Bronchial smooth muscle cell (primary cell): Measurements from ENCODE around the gene ITPR3. TPM values are rescaled to one million over a fixed set of nuclear protein-coding genes. Genes with fewer than 3 reads are reported as not detected.

Experiments used
- total RNA-seq: library from RNA; depleted of rRNA; stranded (reverse); fragments of >200 nt; gene quantifications from 2 replicates; pipeline ENCODE4 v1.2.1, GENCODE V29; 2014

Gene ITPR3
- total RNA-seq: 26.3 and 27.8 TPM in 2 replicates

DNA sequence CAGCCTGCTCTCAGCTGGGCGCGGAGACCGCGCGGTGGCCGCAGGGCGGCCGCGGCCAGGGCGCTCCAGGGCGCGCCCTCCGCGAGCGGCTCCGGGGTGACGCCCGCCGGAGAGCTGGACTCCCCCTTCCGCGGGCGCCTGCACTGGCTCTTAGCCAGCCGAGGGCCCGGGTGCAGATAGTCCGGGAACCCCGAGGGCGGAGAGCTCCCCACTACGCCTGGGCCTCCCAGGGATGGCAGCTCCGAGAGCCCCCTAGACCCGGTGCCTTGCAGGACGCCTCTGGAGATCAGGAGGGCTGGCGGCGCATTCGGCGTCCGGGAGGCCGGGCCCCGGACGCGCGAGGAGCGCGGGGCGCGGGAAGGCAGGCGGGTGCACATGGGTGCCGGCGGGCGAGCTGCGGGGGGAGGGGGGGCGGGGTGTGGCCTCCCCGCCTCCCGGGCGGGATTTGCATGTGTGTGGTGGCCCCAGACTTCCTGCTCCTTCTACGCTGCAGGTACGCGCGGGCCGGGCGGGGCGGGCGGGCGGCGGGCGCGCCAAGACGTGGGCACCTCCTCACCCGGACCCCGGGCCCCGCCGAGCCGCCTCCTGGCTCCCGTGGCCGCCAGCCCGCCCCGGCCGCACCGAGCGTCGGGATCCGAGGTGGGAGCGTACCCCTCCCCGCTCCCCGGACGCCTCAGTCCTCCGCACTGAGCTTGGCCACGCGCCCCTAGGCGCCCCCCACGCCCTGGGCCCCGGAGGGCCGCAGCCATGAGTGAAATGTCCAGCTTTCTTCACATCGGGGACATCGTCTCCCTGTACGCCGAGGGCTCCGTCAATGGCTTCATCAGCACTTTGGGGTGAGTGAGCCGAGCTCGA is at the start of gene ITPR3:
ITPR3 (plus strand) TSS at position 467 of the 855 bp plus-strand sequence; CDS start at position 748, 281 bp downstream.

DNA sequence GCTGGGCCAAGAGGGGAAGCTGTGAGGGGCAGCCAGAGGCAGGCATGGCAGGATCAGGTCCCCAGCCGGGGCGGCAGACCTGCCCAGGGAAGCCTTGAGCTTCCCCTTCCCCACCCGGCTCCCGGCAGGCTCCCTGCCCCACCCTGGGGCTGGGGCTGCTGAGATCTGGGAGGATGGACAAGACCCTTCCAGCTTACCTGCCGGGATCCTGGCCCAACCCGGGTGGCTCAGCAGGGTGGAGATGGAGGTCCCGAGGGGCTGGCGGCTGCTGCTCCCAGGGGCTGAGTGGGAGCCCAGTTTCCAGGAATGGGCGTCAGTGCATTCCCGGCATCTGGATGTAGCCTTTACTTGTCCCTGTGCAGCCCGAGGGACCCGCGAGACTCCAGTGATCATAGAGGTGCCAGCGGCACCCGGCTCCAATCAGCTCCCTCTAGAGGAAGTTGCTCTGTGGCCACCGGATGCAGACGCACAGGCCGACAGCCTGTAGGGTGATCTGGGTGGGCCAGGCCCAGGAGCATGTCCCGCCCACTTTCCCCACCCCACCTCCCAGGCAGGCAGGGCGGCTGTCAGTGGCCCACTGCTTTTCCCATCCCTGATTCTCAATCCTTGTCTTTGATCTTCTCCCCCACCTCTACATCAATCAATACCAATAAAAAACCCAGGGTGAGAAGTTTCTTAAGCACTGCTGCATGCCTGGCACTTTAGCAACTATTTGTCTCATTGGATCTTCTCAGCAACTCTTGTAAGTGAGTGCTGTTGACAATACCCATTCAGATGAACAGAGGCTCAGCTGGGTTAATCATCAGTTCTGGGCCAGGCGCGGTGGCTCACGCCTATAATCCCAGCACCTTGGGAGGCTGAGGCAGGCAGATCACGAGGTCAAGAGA is 41.1 kb upstream of the ITPR3 start, which contains the start of gene BAK1:
BAK1 (minus strand) TSS at position 449 of the 887 bp plus-strand sequence. CDS start 2,672 bp downstream, outside the sequence.

DNA sequence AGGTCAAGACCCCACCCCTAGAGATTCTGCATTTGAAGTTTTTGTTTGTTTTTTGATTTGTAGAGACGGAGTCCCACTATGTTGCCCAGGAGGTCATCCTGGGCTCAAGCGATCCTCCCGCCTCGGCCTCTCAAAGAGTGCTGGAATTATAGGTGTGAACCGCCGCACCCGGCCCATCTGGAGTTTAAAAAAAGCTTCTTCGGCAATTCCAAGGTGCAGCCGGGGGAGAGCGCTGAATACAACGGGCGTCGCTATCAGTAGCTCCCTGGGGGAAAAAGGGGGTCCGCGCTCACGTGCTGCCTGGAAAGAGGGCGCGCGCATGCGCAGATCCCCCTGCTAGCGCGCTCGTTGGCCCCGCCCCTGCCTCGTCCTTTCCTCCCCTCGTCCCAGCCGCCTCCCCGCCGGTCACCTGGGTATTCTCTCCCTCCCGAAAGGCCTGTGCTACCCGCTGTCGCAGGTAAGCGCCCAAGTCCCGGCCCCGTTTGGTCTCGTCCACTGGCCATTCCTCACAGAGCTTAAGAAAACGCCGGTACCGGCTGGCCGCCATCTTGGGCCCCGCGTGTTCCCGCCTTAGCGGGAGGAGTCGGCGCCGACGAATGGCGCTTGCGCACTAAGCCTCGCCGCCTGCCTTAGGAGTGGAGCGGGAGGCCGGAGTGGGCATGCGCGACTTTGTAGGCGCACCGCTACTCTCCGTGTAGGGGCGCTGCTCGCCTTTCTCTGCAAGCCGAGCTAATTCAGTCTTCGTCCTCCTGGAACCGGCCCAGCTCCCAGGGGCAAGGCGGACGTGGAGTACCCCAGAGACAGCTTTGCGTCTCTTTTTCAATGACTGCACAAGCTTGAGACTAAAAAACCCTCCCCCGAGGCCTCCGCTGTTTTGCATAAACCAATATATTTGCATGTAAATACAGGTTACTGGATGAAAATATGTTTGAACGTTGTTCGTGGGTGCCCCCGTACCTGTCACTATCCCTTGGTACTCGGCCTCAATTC is 90.3 kb downstream of the ITPR3 start, which contains the start of gene UQCC2:
UQCC2 (minus strand) TSS at position 561 of the 990 bp plus-strand sequence; CDS start at position 547, 14 bp downstream.

Other genes starting within 250 kb of the ITPR3 start
- 0.52 and 2.7 TPM in 2 replicates for gene KIFC1, start 229.5 kb upstream of the ITPR3 start, total RNA-seq
- 21.1 and 21.9 TPM in 2 replicates for gene PHF1, start 210.3 kb upstream of the ITPR3 start, total RNA-seq
- 90.8 and 170 TPM in 2 replicates for gene CUTA, start 203.2 kb upstream of the ITPR3 start, total RNA-seq
- gene SYNGAP1, start 201.3 kb upstream of the ITPR3 start, total RNA-seq: 3.5 and 5.2 TPM in 2 replicates
- 3.6 and 4.6 TPM in 2 replicates for gene ZBTB9, start 166.7 kb upstream of the ITPR3 start, total RNA-seq
- 6.3 and 6.9 TPM in 2 replicates for gene BAK1, start 41.0 kb upstream of the ITPR3 start, total RNA-seq
- 19.4 and 26.2 TPM in 2 replicates for gene UQCC2, start 90.4 kb downstream of the ITPR3 start, total RNA-seq
- not detected in 2 replicates for gene IP6K3, start 125.6 kb downstream of the ITPR3 start, total RNA-seq
- 31.1 and 36.8 TPM in 2 replicates for gene LEMD2, start 167.8 kb downstream of the ITPR3 start, total RNA-seq
- gene MLN, start 182.7 kb downstream of the ITPR3 start, total RNA-seq: not detected in 2 replicates